ENCODE results near the gene SDHD. TPM values are rescaled to one million over a fixed set of nuclear protein-coding genes. Genes with fewer than 3 reads are reported as not detected.

Gene SDHD
- polyA plus RNA-seq, 3 donors, result 60.4 to 270 (median 270) TPM

DNA sequence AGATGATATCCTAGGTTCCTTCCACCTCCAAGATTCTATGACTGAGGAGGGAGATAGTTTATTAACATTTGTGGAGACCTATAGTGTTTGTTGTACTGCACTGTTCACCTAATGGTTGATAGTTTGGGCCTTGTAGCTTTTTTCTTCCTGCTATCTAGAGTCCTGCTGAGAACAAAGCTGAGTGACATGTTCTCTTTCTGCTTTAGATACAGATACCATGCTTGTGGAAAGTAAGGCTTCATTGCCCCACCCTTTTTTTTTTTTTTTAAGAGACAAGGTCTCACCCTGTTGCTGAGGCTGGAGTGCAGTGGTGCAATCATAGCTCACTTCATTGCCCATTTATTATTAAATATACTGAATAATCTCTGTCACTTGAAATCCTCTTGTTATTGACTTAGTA, 49.1 kb upstream of the SDHD start:
- H3K36me3 Mint-ChIP-seq, result peaks cover 60 to 86% of the 10 kb centered on the region in 2 donors

DNA sequence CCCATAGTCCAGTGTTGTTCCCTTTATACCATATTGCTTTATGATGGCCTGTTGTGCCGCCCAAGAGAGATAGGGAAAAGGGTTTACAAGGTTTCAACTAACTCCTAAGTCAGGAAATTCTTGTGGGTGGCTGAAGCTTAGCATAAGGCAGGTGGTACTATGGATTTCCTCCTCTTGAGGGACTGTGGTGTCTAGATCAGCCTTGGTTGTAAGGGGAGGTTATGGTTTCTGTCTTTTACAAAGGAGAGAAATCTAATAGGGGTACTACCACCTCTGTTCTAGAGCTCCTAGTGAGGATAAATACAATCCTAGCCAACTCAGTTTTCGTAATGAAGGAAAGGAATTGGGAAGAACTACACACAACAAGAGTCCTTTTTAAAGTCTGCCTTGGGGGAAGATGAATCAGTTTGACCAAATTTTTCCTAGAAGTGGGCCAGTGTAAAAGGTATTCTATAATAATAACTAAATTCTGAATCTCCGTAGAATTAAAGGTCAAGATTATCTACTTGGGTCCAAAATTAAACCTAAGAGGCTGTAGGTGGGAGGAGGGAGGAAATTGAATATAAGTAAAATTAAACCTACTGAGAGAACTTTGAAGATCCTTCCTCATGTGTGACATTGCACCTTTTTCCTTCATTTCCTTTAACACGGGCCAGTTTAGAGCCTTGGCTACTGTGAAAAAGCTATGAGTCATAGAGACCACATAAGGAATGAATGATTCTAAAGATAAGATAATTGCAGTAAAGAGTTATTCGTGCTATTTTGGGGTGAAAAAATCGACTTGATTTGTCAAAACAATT, 44.3 kb upstream of the SDHD start:
- Mint-ChIP-seq H3K4me3 (no peak overlapping the region), H3K27me3 (ENCODE audit: low read depth in 3 of 3) (no peaks in the 10 kb centered on the region), H3K9me3 (no peaks in the 10 kb centered on the region), H3K27ac (no peak overlapping the region), H3K4me1 (no peaks in the 10 kb centered on the region), H3K36me3 (peaks cover 68 to 88% of the 10 kb centered on the region in 2 donors)
- no peaks in the 10 kb centered on the region for H4K20me1 ChIP-seq (ENCODE audit: insufficient read depth, low read length)
- no CpG with 5 or more reads among the region's 6 CpGs for WGBS (ENCODE audit: insufficient coverage)
- H3K9me3 ChIP-seq (replicated peaks in 1 of 2; ENCODE audit: control insufficient read depth in 1 of 2, insufficient read depth in 1 of 2, low read length in 2 of 2), result no peaks in the 10 kb centered on the region
- DNase-seq, result no peak
- intact Hi-C loops (cut with micrococcal nuclease), result no loop called here
- H3K27me3 ChIP-seq (ENCODE audit: control insufficient read depth in 2 of 2, insufficient read depth in 2 of 2, low read length in 2 of 2), result no peaks in the 10 kb centered on the region
- no peak overlapping the region for H3K9ac ChIP-seq (ENCODE audit: insufficient read depth, low read length, poor library complexity, severe bottlenecking)
- H3K4me2 ChIP-seq (replicated peaks; ENCODE audit: extremely low read depth, low read length, poor library complexity, severe bottlenecking), result no peak overlapping the region
- no peaks in the 10 kb centered on the region for H3K4me1 ChIP-seq (ENCODE audit: control insufficient read depth in 1 of 2, insufficient read depth in 2 of 2, low read length in 2 of 2)
- H3K36me3 ChIP-seq (replicated peaks in 1 of 2; ENCODE audit: control insufficient read depth in 1 of 2, insufficient read depth in 2 of 2, low read length in 2 of 2), result peaks cover 55 to 82% of the 10 kb centered on the region in 2 donors
- no peak overlapping the region for H3K27ac ChIP-seq (ENCODE audit: low read depth in 1 of 2, low read length in 2 of 2)
- no peak overlapping the region for H3K4me3 ChIP-seq (replicated peaks in 1 of 3; ENCODE audit: low read depth in 2 of 3, low read length in 3 of 3)
- H2AFZ ChIP-seq (ENCODE audit: insufficient read depth, low read depth, low read length, poor library complexity, severe bottlenecking), result no peak overlapping the region
- TF ChIP-seq, protein P1, sequence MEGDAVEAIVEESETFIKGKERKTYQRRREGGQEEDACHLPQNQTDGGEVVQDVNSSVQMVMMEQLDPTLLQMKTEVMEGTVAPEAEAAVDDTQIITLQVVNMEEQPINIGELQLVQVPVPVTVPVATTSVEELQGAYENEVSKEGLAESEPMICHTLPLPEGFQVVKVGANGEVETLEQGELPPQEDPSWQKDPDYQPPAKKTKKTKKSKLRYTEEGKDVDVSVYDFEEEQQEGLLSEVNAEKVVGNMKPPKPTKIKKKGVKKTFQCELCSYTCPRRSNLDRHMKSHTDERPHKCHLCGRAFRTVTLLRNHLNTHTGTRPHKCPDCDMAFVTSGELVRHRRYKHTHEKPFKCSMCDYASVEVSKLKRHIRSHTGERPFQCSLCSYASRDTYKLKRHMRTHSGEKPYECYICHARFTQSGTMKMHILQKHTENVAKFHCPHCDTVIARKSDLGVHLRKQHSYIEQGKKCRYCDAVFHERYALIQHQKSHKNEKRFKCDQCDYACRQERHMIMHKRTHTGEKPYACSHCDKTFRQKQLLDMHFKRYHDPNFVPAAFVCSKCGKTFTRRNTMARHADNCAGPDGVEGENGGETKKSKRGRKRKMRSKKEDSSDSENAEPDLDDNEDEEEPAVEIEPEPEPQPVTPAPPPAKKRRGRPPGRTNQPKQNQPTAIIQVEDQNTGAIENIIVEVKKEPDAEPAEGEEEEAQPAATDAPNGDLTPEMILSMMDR (IDR thresholded peaks at IDR 0.05), result no peak
- no peaks in the 10 kb centered on the region for H3K79me2 ChIP-seq (ENCODE audit: insufficient read depth, low read length)

More for the DNA sequence above, 49.1 kb upstream of the SDHD start:
- Mint-ChIP-seq H3K27ac (no peak overlapping the region), H3K9me3 (no peaks in the 10 kb centered on the region), H3K27me3 (ENCODE audit: low read depth in 3 of 3) (no peaks in the 10 kb centered on the region), H3K4me1 (no peaks in the 10 kb centered on the region), H3K4me3 (no peak overlapping the region)
- Histone ChIP-seq H3K4me1 (ENCODE audit: control insufficient read depth in 1 of 2, insufficient read depth in 2 of 2, low read length in 2 of 2) (no peaks in the 10 kb centered on the region), H3K27ac (ENCODE audit: low read depth in 1 of 2, low read length in 2 of 2) (no peak overlapping the region), H3K4me2 (replicated peaks; ENCODE audit: extremely low read depth, low read length, poor library complexity, severe bottlenecking) (no peak overlapping the region), H3K9me3 (replicated peaks in 1 of 2; ENCODE audit: control insufficient read depth in 1 of 2, insufficient read depth in 1 of 2, low read length in 2 of 2) (no peaks in the 10 kb centered on the region), H3K36me3 (replicated peaks in 1 of 2; ENCODE audit: control insufficient read depth in 1 of 2, insufficient read depth in 2 of 2, low read length in 2 of 2) (peaks cover 60 to 77% of the 10 kb centered on the region in 2 donors), H3K4me3 (replicated peaks in 1 of 3; ENCODE audit: low read depth in 2 of 3, low read length in 3 of 3) (no peak overlapping the region), H3K9ac (ENCODE audit: insufficient read depth, low read length, poor library complexity, severe bottlenecking) (no peak overlapping the region), H2AFZ (ENCODE audit: insufficient read depth, low read depth, low read length, poor library complexity, severe bottlenecking) (no peak overlapping the region), H4K20me1 (ENCODE audit: insufficient read depth, low read length) (no peaks in the 10 kb centered on the region), H3K79me2 (ENCODE audit: insufficient read depth, low read length) (no peaks in the 10 kb centered on the region), H3K27me3 (ENCODE audit: control insufficient read depth in 2 of 2, insufficient read depth in 2 of 2, low read length in 2 of 2) (no peaks in the 10 kb centered on the region)
- TF ChIP-seq, protein P1 (IDR thresholded peaks at IDR 0.05), result no peak
- DNase-seq, result no peak
- intact Hi-C loops (cut with micrococcal nuclease), result no loop called here
